Gastroesophageal sphincter (tissue), 3 donors: ENCODE results near the gene KLHL41.

Source experiments
- POLR2A ChIP-seq, 2 donors: fragments of 450-650 bp; IDR thresholded peaks; one replicate each; pipeline ENCODE4 v1.6.1; 2017; ENCODE audit warnings: antibody characterized with exemption in 2 of 2, mild to moderate bottlenecking in 2 of 2, moderate library complexity in 1 of 2
- TF ChIP-seq, protein P1 (sequence below), 4 experiments: fragments of 200-600 bp in 2 of 4; fragments of 450-650 bp in 2 of 4; sonication (generic) in 1 of 4; IDR thresholded peaks; one replicate each; pipeline ENCODE4 v1.5.1; 2017 to 2019; ENCODE audit warnings: antibody characterized with exemption in 4 of 4, mild to moderate bottlenecking in 2 of 4, moderate library complexity in 2 of 4

DNA sequence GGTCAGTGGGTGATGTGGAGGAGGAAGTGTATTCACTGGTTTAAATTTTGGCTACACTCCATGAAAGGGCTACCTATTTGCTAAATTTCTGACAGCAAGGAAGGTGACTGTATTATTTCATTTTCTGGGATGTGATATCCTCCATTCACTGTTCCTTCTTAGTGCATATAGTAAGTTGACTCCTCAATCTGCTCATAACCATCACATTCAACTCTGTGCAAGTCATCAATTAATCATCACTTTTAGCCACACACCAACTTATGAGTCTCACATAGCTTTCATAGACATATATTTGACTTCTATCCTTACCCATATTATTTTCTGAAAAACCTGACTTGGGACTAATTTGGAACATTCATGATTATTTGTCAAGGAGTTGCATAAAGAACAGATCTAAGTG lies 16.9 kb downstream of the KLHL41 start:
- TF ChIP-seq, protein P1, sequence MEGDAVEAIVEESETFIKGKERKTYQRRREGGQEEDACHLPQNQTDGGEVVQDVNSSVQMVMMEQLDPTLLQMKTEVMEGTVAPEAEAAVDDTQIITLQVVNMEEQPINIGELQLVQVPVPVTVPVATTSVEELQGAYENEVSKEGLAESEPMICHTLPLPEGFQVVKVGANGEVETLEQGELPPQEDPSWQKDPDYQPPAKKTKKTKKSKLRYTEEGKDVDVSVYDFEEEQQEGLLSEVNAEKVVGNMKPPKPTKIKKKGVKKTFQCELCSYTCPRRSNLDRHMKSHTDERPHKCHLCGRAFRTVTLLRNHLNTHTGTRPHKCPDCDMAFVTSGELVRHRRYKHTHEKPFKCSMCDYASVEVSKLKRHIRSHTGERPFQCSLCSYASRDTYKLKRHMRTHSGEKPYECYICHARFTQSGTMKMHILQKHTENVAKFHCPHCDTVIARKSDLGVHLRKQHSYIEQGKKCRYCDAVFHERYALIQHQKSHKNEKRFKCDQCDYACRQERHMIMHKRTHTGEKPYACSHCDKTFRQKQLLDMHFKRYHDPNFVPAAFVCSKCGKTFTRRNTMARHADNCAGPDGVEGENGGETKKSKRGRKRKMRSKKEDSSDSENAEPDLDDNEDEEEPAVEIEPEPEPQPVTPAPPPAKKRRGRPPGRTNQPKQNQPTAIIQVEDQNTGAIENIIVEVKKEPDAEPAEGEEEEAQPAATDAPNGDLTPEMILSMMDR (IDR thresholded peaks at IDR 0.05), result no peak
- no peak for TF ChIP-seq POLR2A (IDR thresholded peaks at IDR 0.05)
